ENCODE measurements around the gene LYPD6B.

The LYPD6B gene

GRCh38 chr2:149047118-149047517 is 8.6 kb downstream of the LYPD6B start:
- DNase-seq, result no peak

GRCh38 chr2:149049142-149049541 is 10.6 kb downstream of the LYPD6B start:
- DNase-seq, result no peak

GRCh38 chr2:149050188-149050587 is 11.7 kb downstream of the LYPD6B start:
- no peak for DNase-seq

GRCh38 chr2:149055751-149056150 is 17.3 kb downstream of the LYPD6B start:
- DNase-seq, result no peak

- no peak for DNase-seq
Observed at GRCh38 chr2:149056541-149057255, 18.2 kb downstream of the LYPD6B start.

GRCh38 chr2:149057401-149057800 is 18.9 kb downstream of the LYPD6B start:
- no peak for DNase-seq

GRCh38 chr2:149058936-149059335 is 20.4 kb downstream of the LYPD6B start:
- no peak for DNase-seq

- DNase-seq, result no peak
Observed at GRCh38 chr2:149059822-149060221, 21.3 kb downstream of the LYPD6B start.

GRCh38 chr2:149061133-149061745 is 22.7 kb downstream of the LYPD6B start:
- no peak for DNase-seq

- DNase-seq, result no peak
Observed at GRCh38 chr2:149062531-149062930, 24.0 kb downstream of the LYPD6B start.

- no peak for DNase-seq
Observed at GRCh38 chr2:149063177-149063576, 24.7 kb downstream of the LYPD6B start.

- no peak for DNase-seq
Observed at GRCh38 chr2:149064365-149064841, 25.9 kb downstream of the LYPD6B start.

- no peak for DNase-seq
Observed at GRCh38 chr2:149064856-149065630, 26.5 kb downstream of the LYPD6B start.

- no peak for DNase-seq
Observed at GRCh38 chr2:149068225-149068995, 29.9 kb downstream of the LYPD6B start.

GRCh38 chr2:149068996-149069888 is 30.7 kb downstream of the LYPD6B start:
- peak; percentile 39 for DNase-seq

GRCh38 chr2:149070681-149071320 is 32.3 kb downstream of the LYPD6B start:
- DNase-seq, result no peak

GRCh38 chr2:149075105-149075504 is 36.6 kb downstream of the LYPD6B start:
- no peak for DNase-seq

- no peak for DNase-seq
Observed at GRCh38 chr2:149075853-149076252, 37.4 kb downstream of the LYPD6B start.

GRCh38 chr2:149076863-149077412 is 38.4 kb downstream of the LYPD6B start:
- no peak for DNase-seq

- no peak for DNase-seq
Observed at GRCh38 chr2:149077861-149078260, 39.4 kb downstream of the LYPD6B start.

- DNase-seq, result no peak
Observed at GRCh38 chr2:149080099-149080498, 41.6 kb downstream of the LYPD6B start.

All from GDM1 (cell line).